Measurements from ENCODE around the gene ANXA6. TPM values are rescaled to one million over a fixed set of nuclear protein-coding genes. Genes with fewer than 3 reads are reported as not detected.

Gene ANXA6
- total RNA-seq, 1 experiment from 2014 or later = 95.9 TPM

GRCh38 chr5:151186538-151186937 is 29.0 kb upstream of the ANXA6 start:
- Histone ChIP-seq H3K36me3 (ENCODE audit: insufficient read depth, low read length, poor library complexity, severe bottlenecking) (no peaks in the 10 kb centered on the region), H3K9me3 (ENCODE audit: low read depth, low read length, poor library complexity, severe bottlenecking) (no peaks in the 10 kb centered on the region), H3K4me3 (ENCODE audit: low read depth, low read length, poor library complexity, severe bottlenecking) (no peak overlapping the region), H3K4me1 (ENCODE audit: insufficient read depth, low read length, poor library complexity, severe bottlenecking) (peaks cover 15% of the 10 kb centered on the region), H3K27ac (ENCODE audit: low read depth, low read length, poor library complexity, severe bottlenecking) (no peak overlapping the region), H3K27me3 (replicated peaks; ENCODE audit: insufficient read depth, low read depth, low read length, poor library complexity) (no peaks in the 10 kb centered on the region)
- BruUV-seq (replicated peaks) = no TSS peak
- POLR2A ChIA-PET (ENCODE audit: low non-redundant PET) = no interaction called here
- CTCF ChIA-PET = no interaction called here
- TF ChIP-seq CTCF (conservative IDR thresholded peaks at IDR 0.05; ENCODE audit: low read depth, low read length) (no peak), EZH2 (IDR thresholded peaks at IDR 0.05; ENCODE audit: borderline replicate concordance, low read depth, low read length, poor library complexity, severe bottlenecking) (no peak)
- DNase-seq (ENCODE audit: low spot score) = no peak
- intact Hi-C loops (cut with micrococcal nuclease; ENCODE audit: unreplicated experiment) = no loop called here

- ChIA-PET POLR2A (ENCODE audit: low non-redundant PET) (no interaction called here), CTCF (no interaction called here)
- H3K9me3 ChIP-seq (ENCODE audit: low read depth, low read length, poor library complexity, severe bottlenecking) = no peaks in the 10 kb centered on the region
- peaks cover 15% of the 10 kb centered on the region for H3K4me1 ChIP-seq (ENCODE audit: insufficient read depth, low read length, poor library complexity, severe bottlenecking)
- DNase-seq (ENCODE audit: low spot score) = no peak
- H3K27me3 ChIP-seq (replicated peaks; ENCODE audit: insufficient read depth, low read depth, low read length, poor library complexity) = no peaks in the 10 kb centered on the region
- TF ChIP-seq CTCF (conservative IDR thresholded peaks at IDR 0.05; ENCODE audit: low read depth, low read length) = no peak
- no peak for TF ChIP-seq EZH2 (IDR thresholded peaks at IDR 0.05; ENCODE audit: borderline replicate concordance, low read depth, low read length, poor library complexity, severe bottlenecking)
- H3K36me3 ChIP-seq (ENCODE audit: insufficient read depth, low read length, poor library complexity, severe bottlenecking) = no peaks in the 10 kb centered on the region
- BruUV-seq (replicated peaks) = no TSS peak
- intact Hi-C loops (cut with micrococcal nuclease; ENCODE audit: unreplicated experiment) = no loop called here
- no peak overlapping the region for H3K27ac ChIP-seq (ENCODE audit: low read depth, low read length, poor library complexity, severe bottlenecking)
- no peak overlapping the region for H3K4me3 ChIP-seq (ENCODE audit: low read depth, low read length, poor library complexity, severe bottlenecking)
Measured at GRCh38 chr5:151186052-151186451, 28.5 kb upstream of the ANXA6 start.

GRCh38 chr5:151184316-151185042 is 26.9 kb upstream of the ANXA6 start:
- CTCF ChIA-PET = no interaction called here

More at GRCh38 chr5:151184316-151185042, 26.9 kb upstream of the ANXA6 start:
- POLR2A ChIA-PET (ENCODE audit: low non-redundant PET) = no interaction called here
- peaks cover 15% of the 10 kb centered on the region for H3K4me1 ChIP-seq (ENCODE audit: insufficient read depth, low read length, poor library complexity, severe bottlenecking)
- DNase-seq (ENCODE audit: low spot score) = no peak
- no peak overlapping the region for H3K27ac ChIP-seq (ENCODE audit: low read depth, low read length, poor library complexity, severe bottlenecking)
- intact Hi-C loops (cut with micrococcal nuclease; ENCODE audit: unreplicated experiment) = no loop called here
- H3K36me3 ChIP-seq (ENCODE audit: insufficient read depth, low read length, poor library complexity, severe bottlenecking) = no peaks in the 10 kb centered on the region
- H3K9me3 ChIP-seq (ENCODE audit: low read depth, low read length, poor library complexity, severe bottlenecking) = no peaks in the 10 kb centered on the region
- no peaks in the 10 kb centered on the region for H3K27me3 ChIP-seq (replicated peaks; ENCODE audit: insufficient read depth, low read depth, low read length, poor library complexity)
- TF ChIP-seq EZH2 (IDR thresholded peaks at IDR 0.05; ENCODE audit: borderline replicate concordance, low read depth, low read length, poor library complexity, severe bottlenecking) (no peak), CTCF (conservative IDR thresholded peaks at IDR 0.05; ENCODE audit: low read depth, low read length) (no peak)
- no peak overlapping the region for H3K4me3 ChIP-seq (ENCODE audit: low read depth, low read length, poor library complexity, severe bottlenecking)
- BruUV-seq (replicated peaks) = no TSS peak

Data from A673 (cell line).